Sigmoid colon (tissue), 3 donors: ENCODE measurements around the gene SLC2A11.

Experiments used
- POLR2A ChIP-seq, 2 donors: fragments of 450-650 bp; IDR thresholded peaks; one replicate each; pipeline ENCODE4 v1.6.1; 2016; ENCODE audit warnings: antibody characterized with exemption in 2 of 2, mild to moderate bottlenecking in 2 of 2, moderate library complexity in 2 of 2
- TF ChIP-seq, protein P1 (sequence below), 4 experiments: fragments of 450-650 bp in 3 of 4; fragments of 200-600 bp in 1 of 4; IDR thresholded peaks; one replicate each; pipeline ENCODE4 v1.5.1; 2016 to 2019; ENCODE audit warnings: antibody characterized with exemption in 4 of 4, mild to moderate bottlenecking in 3 of 4, moderate library complexity in 2 of 4

GRCh38 chr22:23913661-23914353 is 56.1 kb downstream of the SLC2A11 start:
- TF ChIP-seq, protein P1, sequence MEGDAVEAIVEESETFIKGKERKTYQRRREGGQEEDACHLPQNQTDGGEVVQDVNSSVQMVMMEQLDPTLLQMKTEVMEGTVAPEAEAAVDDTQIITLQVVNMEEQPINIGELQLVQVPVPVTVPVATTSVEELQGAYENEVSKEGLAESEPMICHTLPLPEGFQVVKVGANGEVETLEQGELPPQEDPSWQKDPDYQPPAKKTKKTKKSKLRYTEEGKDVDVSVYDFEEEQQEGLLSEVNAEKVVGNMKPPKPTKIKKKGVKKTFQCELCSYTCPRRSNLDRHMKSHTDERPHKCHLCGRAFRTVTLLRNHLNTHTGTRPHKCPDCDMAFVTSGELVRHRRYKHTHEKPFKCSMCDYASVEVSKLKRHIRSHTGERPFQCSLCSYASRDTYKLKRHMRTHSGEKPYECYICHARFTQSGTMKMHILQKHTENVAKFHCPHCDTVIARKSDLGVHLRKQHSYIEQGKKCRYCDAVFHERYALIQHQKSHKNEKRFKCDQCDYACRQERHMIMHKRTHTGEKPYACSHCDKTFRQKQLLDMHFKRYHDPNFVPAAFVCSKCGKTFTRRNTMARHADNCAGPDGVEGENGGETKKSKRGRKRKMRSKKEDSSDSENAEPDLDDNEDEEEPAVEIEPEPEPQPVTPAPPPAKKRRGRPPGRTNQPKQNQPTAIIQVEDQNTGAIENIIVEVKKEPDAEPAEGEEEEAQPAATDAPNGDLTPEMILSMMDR (IDR thresholded peaks at IDR 0.05): no peak
- peak; percentile 69 to 75 for TF ChIP-seq POLR2A (IDR thresholded peaks at IDR 0.05)
